Measurements from ENCODE around the gene KANSL1.

KANSL1 gene

DNA sequence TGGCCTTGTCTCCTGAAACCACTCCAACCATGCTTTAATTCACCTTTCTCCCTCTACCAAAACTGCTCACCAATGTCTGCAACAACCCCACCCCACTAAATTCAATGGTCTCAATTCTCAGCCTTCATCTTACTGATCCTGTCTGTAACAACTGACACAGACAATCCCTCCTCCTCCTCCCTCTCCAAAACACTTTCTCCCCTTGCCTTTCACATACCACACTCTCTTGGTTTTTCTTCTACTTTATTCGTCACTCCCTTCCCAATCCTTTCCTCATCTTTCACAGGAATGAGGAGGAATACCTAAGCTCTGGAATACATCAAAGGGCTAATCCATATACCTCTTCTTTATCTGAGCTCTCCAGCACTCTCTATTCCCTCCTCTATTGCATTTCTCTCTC lies 128.8 kb downstream of the KANSL1 start:
- FAIRE-seq: no peak

- no peak for FAIRE-seq
Measured at GRCh38 chr17:46063241-46063640, 130.0 kb downstream of the KANSL1 start.

- peak; percentile 25 for FAIRE-seq
Measured at GRCh38 chr17:46061435-46061834, 131.8 kb downstream of the KANSL1 start.

- FAIRE-seq: no peak
Measured at GRCh38 chr17:46060461-46060860, 132.8 kb downstream of the KANSL1 start.

DNA sequence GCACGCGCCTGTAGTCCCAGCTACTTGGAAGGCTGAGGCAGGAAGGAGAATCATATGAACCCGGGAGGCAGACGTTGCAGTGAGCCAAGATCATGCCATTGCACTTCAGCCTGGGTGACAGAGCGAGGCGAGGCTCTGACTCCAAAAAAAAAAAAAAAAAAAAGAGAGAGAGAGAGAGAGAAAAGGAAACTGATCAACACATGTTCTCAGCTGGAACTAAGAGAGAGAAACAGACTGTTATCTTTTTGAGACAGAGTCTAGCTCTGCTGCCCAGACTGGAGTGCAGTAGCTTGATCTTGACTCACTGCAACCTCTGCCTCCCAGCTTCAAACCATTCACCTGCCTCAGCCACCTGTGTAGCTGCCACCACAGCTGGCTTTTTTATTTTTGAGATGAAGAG lies 133.7 kb downstream of the KANSL1 start:
- no peak for FAIRE-seq

- no peak for FAIRE-seq
Measured at GRCh38 chr17:46057366-46057765, 135.9 kb downstream of the KANSL1 start.

GRCh38 chr17:46056800-46057304 lies 136.4 kb downstream of the KANSL1 start:
- no peak for FAIRE-seq

DNA sequence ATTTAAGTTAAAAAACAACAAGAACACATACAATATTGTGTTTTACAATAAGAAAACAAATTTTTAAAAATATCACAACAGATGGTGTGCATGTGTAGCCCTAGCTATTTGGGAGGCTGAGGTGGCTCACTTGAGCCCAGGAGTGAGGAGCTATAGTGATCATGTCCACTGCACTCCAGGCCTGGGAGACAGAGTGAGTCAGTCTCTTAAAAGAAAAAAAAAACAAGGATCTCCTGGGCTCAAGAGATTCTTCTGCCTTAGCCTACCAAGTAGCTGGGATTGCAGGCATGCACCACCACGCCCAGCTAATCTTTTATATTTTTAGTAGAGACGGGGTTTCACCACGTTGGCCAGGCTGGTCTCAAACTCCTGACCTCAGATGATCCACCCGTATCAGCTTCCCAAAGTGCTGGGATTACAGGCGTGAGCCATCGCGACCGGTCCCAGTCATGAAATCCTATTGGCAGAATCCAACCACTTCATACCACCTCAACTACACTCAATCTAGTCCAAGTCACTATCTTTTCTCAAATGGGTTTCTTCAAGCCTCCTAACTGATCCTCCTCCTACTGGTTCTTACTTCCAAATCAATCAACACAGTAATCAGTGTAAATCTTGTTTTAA lies 139.2 kb downstream of the KANSL1 start:
- FAIRE-seq: no peak

DNA sequence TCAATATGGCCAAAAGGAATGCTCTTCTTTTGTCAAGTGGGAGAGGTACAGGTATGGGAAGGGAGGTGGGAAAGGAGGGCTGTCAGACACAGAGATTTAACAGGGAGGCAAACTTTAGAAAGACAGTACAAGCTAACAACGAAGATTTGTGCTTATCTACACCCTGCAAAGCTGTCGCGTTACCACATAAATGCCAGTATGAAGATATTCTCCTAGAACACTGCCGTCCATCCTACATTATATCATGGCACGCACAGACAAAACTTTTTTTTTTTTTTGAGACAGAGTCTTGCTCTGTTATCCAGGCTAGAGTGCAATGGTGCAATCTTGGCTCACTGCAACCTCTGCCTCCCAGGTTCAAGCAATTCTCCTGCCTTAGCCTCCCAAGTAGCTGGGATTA lies 143.6 kb downstream of the KANSL1 start:
- no peak for FAIRE-seq

DNA sequence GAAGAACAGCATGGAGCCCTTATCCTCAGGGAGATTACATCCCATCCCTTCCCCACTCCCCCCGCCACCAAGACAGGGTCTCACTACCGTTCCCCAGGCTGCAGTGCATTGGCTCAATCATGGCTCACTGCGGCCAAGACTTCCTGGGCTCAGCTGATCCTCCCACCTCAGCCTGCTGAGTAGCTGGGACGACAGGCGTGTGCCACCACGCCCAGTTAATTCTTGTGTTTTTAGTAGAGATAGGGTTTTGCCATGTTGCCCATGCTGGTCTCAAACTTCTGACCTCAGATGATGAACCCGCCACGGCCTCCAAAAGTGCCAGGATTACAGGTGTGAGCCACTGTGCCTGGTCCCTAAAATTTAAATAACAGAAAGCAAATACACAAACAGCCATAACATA lies 145.4 kb downstream of the KANSL1 start:
- no peak for FAIRE-seq

GRCh38 chr17:46047398-46047797 lies 145.8 kb downstream of the KANSL1 start:
- no peak for FAIRE-seq

GRCh38 chr17:46046957-46047356 lies 146.3 kb downstream of the KANSL1 start:
- FAIRE-seq: no peak

GRCh38 chr17:46045639-46046038 lies 147.6 kb downstream of the KANSL1 start:
- FAIRE-seq: no peak

DNA sequence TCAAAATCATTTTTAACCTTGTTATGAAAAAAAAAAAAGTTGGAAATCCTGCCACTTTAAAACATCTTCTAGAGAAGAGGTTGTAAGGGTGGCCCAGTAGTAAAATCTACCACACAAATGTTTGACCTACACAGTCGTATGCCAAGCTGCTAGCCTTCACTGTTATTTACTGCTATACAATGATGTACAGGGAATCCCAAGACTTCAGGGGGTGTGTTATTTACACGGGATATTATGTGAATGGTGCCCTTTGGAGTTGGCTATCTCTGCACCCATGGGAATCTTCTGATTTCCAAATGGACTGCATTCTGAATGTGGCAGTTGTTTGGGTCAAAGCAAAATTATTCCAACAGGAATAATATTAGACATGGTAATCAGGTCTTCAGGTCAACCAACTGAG lies 148.2 kb downstream of the KANSL1 start:
- FAIRE-seq: no peak

DNA sequence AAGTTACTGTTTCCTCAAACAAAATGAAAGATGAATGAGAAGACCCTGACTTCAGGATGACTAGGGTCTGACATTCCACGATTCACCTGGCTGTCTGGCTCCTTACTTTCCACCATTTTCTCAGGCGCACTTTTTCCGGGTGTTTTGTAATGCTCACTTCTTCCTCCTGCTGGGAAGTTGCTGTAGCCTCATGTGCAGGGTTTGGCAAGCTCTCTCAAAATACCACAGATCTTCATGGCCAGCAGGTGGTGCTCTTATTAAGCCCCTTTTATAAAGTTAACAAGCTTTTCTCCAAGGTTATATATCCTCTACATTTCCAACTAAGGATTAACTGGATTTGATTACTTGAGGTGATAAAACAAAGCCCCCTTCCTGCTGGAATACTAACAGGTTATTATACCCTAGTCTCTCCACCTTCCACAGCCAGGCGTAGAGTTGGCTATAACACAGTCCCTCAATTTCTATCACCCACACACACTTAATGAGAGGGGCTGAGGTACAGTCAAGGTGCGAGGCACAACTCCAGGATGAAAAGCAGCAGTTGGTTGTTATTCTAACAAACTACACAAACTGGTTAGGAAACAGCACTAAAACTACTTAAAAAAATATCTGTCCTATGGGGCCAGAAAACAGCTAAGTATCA lies 148.8 kb downstream of the KANSL1 start:
- FAIRE-seq: peak; percentile 43

DNA sequence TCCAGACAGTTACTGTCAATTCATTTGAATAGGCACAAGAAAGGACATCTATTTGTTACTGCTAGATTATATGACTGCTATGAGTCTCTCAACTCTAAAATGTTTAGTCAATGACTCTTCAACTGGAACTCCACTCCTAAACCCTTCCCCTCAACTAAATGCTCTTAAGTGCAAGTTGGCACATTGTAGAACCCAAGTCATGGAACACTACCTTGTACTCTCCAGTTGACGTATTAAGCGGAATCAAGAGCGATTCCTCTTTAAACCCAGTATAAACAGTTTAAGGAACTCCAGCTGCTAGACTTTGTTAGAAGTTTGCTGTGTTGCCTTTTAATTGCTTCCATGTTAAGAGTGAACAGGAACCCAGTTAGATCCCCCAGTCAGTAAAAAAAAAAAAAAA lies 149.6 kb downstream of the KANSL1 start:
- FAIRE-seq: no peak

- FAIRE-seq: no peak
Measured at GRCh38 chr17:46042925-46043324, 150.3 kb downstream of the KANSL1 start.

DNA sequence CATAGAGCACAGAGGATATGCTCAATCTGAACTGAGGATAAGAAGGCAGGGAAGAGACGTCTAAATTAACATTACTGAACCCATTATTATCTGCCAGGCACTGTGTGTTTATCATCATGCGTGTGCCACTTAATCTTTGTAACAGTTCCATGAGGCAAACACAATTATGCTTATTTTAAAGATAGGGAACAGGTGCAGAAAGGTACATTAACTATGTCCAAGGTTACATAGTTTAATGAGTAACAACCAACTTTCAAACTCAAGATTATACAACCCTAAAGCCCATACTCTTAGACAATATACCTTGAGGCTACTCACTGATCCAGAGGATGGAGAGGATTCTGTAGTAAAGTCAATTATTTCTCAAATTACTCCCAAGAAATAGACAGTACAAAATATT lies 151.0 kb downstream of the KANSL1 start:
- FAIRE-seq: no peak

- no peak for FAIRE-seq
Measured at GRCh38 chr17:46039592-46040186, 153.5 kb downstream of the KANSL1 start.

GRCh38 chr17:46038937-46039336 lies 154.3 kb downstream of the KANSL1 start:
- no peak for FAIRE-seq

DNA sequence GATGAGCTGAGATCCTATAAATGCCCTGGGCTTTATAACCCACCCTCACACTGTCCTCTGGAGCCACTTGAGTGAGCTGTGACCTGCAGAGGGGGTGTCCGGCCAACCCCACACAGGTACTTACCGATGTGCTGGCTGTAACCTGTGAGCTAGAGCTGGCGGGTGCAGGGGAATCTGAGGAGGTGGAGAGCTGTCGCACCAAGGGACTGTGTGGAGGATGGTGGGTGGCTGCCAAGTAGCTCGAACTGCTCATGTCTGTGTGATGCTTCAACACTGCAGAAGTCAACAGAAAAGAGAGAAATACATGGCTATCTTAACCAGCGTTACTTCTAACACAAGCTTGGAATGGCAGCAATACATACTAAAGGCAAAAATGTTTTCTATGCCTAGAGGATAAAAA lies 154.8 kb downstream of the KANSL1 start:
- FAIRE-seq: no peak

GRCh38 chr17:46037722-46038255 lies 155.4 kb downstream of the KANSL1 start:
- FAIRE-seq: no peak

DNA sequence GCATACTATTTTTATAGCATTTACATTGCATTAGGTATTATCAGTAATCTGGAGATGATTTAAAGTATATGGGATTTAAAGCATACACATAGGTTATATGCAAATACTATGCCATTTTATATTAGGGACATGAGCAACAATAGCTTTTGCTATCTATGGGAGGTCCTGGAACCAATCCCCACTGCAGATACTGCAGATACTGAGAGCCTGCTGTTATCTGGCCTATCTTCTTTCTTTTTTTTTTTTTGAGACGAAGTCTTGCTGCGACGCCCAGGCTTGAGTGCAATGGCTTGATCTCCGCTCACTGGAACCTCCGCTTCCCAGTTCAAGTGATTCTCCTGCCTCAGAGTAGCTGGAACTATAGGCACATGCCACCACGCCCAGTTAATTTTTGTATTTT lies 156.7 kb downstream of the KANSL1 start:
- no peak for FAIRE-seq
